Gastrocnemius medialis (tissue), 4 donors: ENCODE results near the gene CCDC8.

Source experiments
- CTCF ChIP-seq, 5 experiments: fragments of 450-650 bp in 3 of 5; fragments of 200-600 bp in 2 of 5; sonication (generic) in 2 of 5; IDR thresholded peaks in 4 of 5; conservative IDR thresholded peaks in 1 of 5; 1 replicate in 4 of 5; 2 replicates in 1 of 5; pipeline ENCODE4 v1.5.1; 2016 to 2019; ENCODE audit warnings: antibody characterized with exemption in 5 of 5, mild to moderate bottlenecking in 3 of 5, moderate library complexity in 3 of 5
- POLR2A ChIP-seq, 2 donors: fragments of 450-650 bp; IDR thresholded peaks; one replicate each; pipeline ENCODE4 v1.6.1; 2017; ENCODE audit warnings: antibody characterized with exemption in 2 of 2, mild to moderate bottlenecking in 2 of 2, moderate library complexity in 2 of 2

- TF ChIP-seq CTCF (IDR thresholded peaks at IDR 0.05 in 4 of 5, conservative IDR thresholded peaks at IDR 0.05 in 1 of 5) (no peak), POLR2A (IDR thresholded peaks at IDR 0.05) (no peak)
Observed at GRCh38 chr19:46454244-46454643, 40.9 kb upstream of the CCDC8 start.
